Measurements from ENCODE around the gene NPSR1. TPM values are rescaled to one million over a fixed set of nuclear protein-coding genes. Genes with fewer than 3 reads are reported as not detected.
A peak's percentile ranks its signal among the peaks of the same experiment; 100 is the strongest.

Gene NPSR1
- polyA plus RNA-seq (2013, experiment 1 of 2): not detected
- not detected for polyA plus RNA-seq (2013, experiment 2 of 2)

DNA sequence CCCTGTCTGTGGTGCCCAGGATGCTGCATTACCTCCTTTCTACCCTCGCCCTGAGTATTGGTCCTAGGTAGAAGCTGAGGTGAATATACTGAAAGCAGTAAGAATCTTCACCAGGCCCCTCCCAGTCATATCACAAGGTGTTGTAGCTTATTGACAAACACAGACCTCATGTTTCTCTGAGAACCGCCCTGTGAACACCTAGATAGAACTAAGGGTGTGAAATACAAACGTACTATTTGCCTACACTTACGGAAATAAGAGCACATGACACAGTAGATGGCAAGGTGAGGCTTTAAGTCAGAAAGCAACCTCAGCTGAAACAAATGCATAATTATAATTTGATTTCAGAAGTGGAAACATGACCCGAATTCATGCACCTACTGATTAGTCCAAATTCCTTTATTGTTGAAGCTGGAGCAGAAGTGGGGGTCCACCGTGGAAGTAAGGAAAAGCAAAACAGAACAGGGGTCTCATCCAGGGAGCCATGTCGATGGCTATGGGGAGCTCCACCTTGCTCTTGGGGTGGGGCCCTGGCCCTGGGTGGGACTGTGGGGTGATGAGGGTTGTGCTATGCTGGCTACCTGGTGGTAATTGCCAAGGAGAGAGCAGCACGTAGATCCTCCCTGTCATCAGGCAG lies at the start of gene NPSR1:
Gene NPSR1, plus strand, starts transcription at position 587 of the 637 bp plus-strand sequence. CDS start 195 bp downstream, outside the sequence.
- H3K4me3 ChIP-seq (ENCODE audit: insufficient read depth in 1 of 2, low read depth in 1 of 2, low read length in 2 of 2): no peak within 1 kb of the TSS
- H2BK15ac ChIP-seq (ENCODE audit: low read depth, poor library complexity, severe bottlenecking): no peak within 1 kb of the TSS
- no peaks in the 10 kb centered on the region for H3K9me3 ChIP-seq (ENCODE audit: control insufficient read depth, low read length)
- H2BK120ac ChIP-seq (ENCODE audit: low read depth, low read length): no peak within 1 kb of the TSS
- H2BK5ac ChIP-seq (ENCODE audit: low read depth, low read length, poor library complexity, severe bottlenecking): no peak within 1 kb of the TSS
- peaks cover 3 to 10% of the 10 kb centered on the region in 2 experiments for H3K27me3 ChIP-seq (ENCODE audit: control insufficient read depth in 1 of 2, insufficient read depth in 1 of 2, low read length in 2 of 2)
- 70% methylated on average over 8 of the region's 8 CpGs for WGBS
- no peaks in the 10 kb centered on the region for H3K36me3 ChIP-seq (ENCODE audit: control insufficient read depth in 1 of 2, insufficient read depth in 2 of 2, low read depth in 1 of 2, low read length in 2 of 2)
- no peak within 1 kb of the TSS for H3K14ac ChIP-seq (ENCODE audit: low read length in 2 of 2)
- no peak within 1 kb of the TSS for H2AK5ac ChIP-seq (ENCODE audit: low read length, severe bottlenecking)
- H2AFZ ChIP-seq (ENCODE audit: low read depth, low read length): no peak within 1 kb of the TSS
- no peak within 1 kb of the TSS for H3K23ac ChIP-seq (ENCODE audit: low read length in 2 of 2)
- DNase-seq: no peak
- peaks cover 3% of the 10 kb centered on the region for H3K4me1 ChIP-seq (ENCODE audit: control insufficient read depth, insufficient read depth, low read depth, low read length)
- H3K27ac ChIP-seq (ENCODE audit: low read length, poor library complexity, severe bottlenecking): no peak within 1 kb of the TSS
- H4K91ac ChIP-seq (ENCODE audit: low read length): no peak within 1 kb of the TSS
- no peak within 1 kb of the TSS for H3K4me2 ChIP-seq (ENCODE audit: low read length, poor library complexity, severe bottlenecking)
- H2BK12ac ChIP-seq (ENCODE audit: low read length in 2 of 2): no peak within 1 kb of the TSS
- H4K8ac ChIP-seq (ENCODE audit: low read length): no peak within 1 kb of the TSS
- H3K18ac ChIP-seq (ENCODE audit: low read depth in 1 of 2, low read length in 2 of 2): no peak within 1 kb of the TSS
- no peak within 1 kb of the TSS for H3K9ac ChIP-seq (ENCODE audit: low read length)
- no peaks in the 10 kb centered on the region for H3K79me1 ChIP-seq (replicated peaks; ENCODE audit: low read length, poor library complexity, severe bottlenecking)
- H3K4ac ChIP-seq (ENCODE audit: low read depth in 1 of 2, low read length in 2 of 2): no peak within 1 kb of the TSS

DNA sequence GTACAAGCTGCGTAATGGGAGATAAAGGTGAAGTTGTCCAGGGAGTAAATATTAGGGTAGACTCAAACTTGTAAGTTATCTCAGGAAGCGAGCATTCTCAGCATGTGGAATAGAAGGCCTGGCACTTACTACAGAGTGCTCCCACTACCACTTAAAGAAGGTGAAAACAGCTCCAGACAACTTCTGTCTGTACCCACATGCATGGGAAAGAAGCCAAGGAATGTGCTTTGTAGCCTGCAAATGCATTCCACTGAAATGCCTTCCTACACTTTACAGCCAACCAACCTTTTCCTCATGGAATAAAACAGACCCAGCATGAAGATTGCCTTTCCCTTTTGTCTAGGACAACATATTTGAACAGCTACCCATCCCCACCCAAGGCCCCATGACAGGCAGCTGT lies 45.4 kb upstream of the NPSR1 start:
- no peak overlapping the region for H3K4ac ChIP-seq (ENCODE audit: low read depth in 1 of 2, low read length in 2 of 2)
- WGBS: 62% methylated on average over 2 of the region's 2 CpGs
- H3K27me3 ChIP-seq (ENCODE audit: control insufficient read depth in 1 of 2, insufficient read depth in 1 of 2, low read length in 2 of 2): no peaks in the 10 kb centered on the region
- peak overlapping the region; percentile 19 for H3K27ac ChIP-seq (ENCODE audit: low read length, poor library complexity, severe bottlenecking)
- no peaks in the 10 kb centered on the region for H3K36me3 ChIP-seq (ENCODE audit: control insufficient read depth in 1 of 2, insufficient read depth in 2 of 2, low read depth in 1 of 2, low read length in 2 of 2)
- H2AK5ac ChIP-seq (ENCODE audit: low read length, severe bottlenecking): no peak overlapping the region
- H3K4me2 ChIP-seq (ENCODE audit: low read length, poor library complexity, severe bottlenecking): no peak overlapping the region
- no peak overlapping the region for H4K91ac ChIP-seq (ENCODE audit: low read length)
- H2BK5ac ChIP-seq (ENCODE audit: low read depth, low read length, poor library complexity, severe bottlenecking): no peak overlapping the region
- no peak overlapping the region for H3K14ac ChIP-seq (ENCODE audit: low read length in 2 of 2)
- H2BK15ac ChIP-seq (ENCODE audit: low read depth, poor library complexity, severe bottlenecking): no peak overlapping the region
- H3K4me1 ChIP-seq (ENCODE audit: control insufficient read depth, insufficient read depth, low read depth, low read length): no peaks in the 10 kb centered on the region
- no peak overlapping the region for H3K4me3 ChIP-seq (ENCODE audit: insufficient read depth in 1 of 2, low read depth in 1 of 2, low read length in 2 of 2)
- H2AFZ ChIP-seq (ENCODE audit: low read depth, low read length): no peak overlapping the region
- H4K8ac ChIP-seq (ENCODE audit: low read length): no peak overlapping the region
- no peaks in the 10 kb centered on the region for H3K79me1 ChIP-seq (replicated peaks; ENCODE audit: low read length, poor library complexity, severe bottlenecking)
- no peak overlapping the region for H2BK120ac ChIP-seq (ENCODE audit: low read depth, low read length)
- H3K18ac ChIP-seq (ENCODE audit: low read depth in 1 of 2, low read length in 2 of 2): no peak overlapping the region
- no peak for DNase-seq
- H3K23ac ChIP-seq (ENCODE audit: low read length in 2 of 2): no peak overlapping the region
- H3K9ac ChIP-seq (ENCODE audit: low read length): no peak overlapping the region
- H3K9me3 ChIP-seq (ENCODE audit: control insufficient read depth, low read length): peaks cover 4% of the 10 kb centered on the region
- H2BK12ac ChIP-seq (ENCODE audit: low read length in 2 of 2): no peak overlapping the region

DNA sequence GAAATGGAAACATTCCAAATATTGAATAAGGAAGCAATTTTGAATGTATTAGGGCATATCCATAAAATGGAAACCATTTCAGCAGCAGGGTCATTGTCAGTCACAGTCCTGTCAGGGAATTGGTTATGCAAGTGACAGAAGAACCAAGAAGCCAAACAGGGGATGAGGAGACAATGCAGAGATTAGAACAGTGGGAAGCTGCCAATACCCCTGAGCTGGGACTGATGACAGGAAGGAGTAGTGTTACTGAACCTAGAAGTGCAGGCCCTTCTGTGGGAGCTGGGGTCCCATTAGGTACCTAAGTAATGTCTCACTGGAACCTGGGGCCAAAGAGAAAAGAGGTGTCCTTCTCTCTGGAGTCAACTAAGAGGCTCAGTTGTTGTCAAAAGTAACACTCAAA lies 37.6 kb upstream of the NPSR1 start:
- H4K8ac ChIP-seq (ENCODE audit: low read length): no peak overlapping the region
- H3K9me3 ChIP-seq (ENCODE audit: control insufficient read depth, low read length): peaks cover 2% of the 10 kb centered on the region

GRCh38 chr7:34622182-34622581 lies 35.8 kb upstream of the NPSR1 start:
- Histone ChIP-seq H3K4ac (ENCODE audit: low read depth in 1 of 2, low read length in 2 of 2) (no peak overlapping the region), H4K8ac (ENCODE audit: low read length) (no peak overlapping the region)
- 29% methylated on average over 2 of the region's 2 CpGs for WGBS

More for the DNA sequence above, 37.6 kb upstream of the NPSR1 start:
- H3K4me1 ChIP-seq (ENCODE audit: control insufficient read depth, insufficient read depth, low read depth, low read length): no peaks in the 10 kb centered on the region
- no peak overlapping the region for H3K9ac ChIP-seq (ENCODE audit: low read length)
- H3K18ac ChIP-seq (ENCODE audit: low read depth in 1 of 2, low read length in 2 of 2): no peak overlapping the region
- H2BK15ac ChIP-seq (ENCODE audit: low read depth, poor library complexity, severe bottlenecking): no peak overlapping the region
- no peak overlapping the region for H2BK5ac ChIP-seq (ENCODE audit: low read depth, low read length, poor library complexity, severe bottlenecking)
- no peak overlapping the region for H2AFZ ChIP-seq (ENCODE audit: low read depth, low read length)
- no peak overlapping the region for H4K91ac ChIP-seq (ENCODE audit: low read length)
- no peaks in the 10 kb centered on the region for H3K79me1 ChIP-seq (replicated peaks; ENCODE audit: low read length, poor library complexity, severe bottlenecking)
- no peak overlapping the region for H3K4ac ChIP-seq (ENCODE audit: low read depth in 1 of 2, low read length in 2 of 2)
- no peak overlapping the region for H3K4me3 ChIP-seq (ENCODE audit: insufficient read depth in 1 of 2, low read depth in 1 of 2, low read length in 2 of 2)
- no peak overlapping the region for H2BK120ac ChIP-seq (ENCODE audit: low read depth, low read length)
- no peaks in the 10 kb centered on the region for H3K36me3 ChIP-seq (ENCODE audit: control insufficient read depth in 1 of 2, insufficient read depth in 2 of 2, low read depth in 1 of 2, low read length in 2 of 2)
- no peak overlapping the region for H2BK12ac ChIP-seq (ENCODE audit: low read length in 2 of 2)
- H3K23ac ChIP-seq (ENCODE audit: low read length in 2 of 2): no peak overlapping the region
- no peak overlapping the region for H3K4me2 ChIP-seq (ENCODE audit: low read length, poor library complexity, severe bottlenecking)
- no peak overlapping the region for H3K14ac ChIP-seq (ENCODE audit: low read length in 2 of 2)
- no peak for DNase-seq
- H3K27me3 ChIP-seq (ENCODE audit: control insufficient read depth in 1 of 2, insufficient read depth in 1 of 2, low read length in 2 of 2): no peaks in the 10 kb centered on the region
- H3K27ac ChIP-seq (ENCODE audit: low read length, poor library complexity, severe bottlenecking): no peak overlapping the region
- no peak overlapping the region for H2AK5ac ChIP-seq (ENCODE audit: low read length, severe bottlenecking)

More at GRCh38 chr7:34622182-34622581, 35.8 kb upstream of the NPSR1 start:
- H3K27me3 ChIP-seq (ENCODE audit: control insufficient read depth in 1 of 2, insufficient read depth in 1 of 2, low read length in 2 of 2): no peaks in the 10 kb centered on the region
- H3K9me3 ChIP-seq (ENCODE audit: control insufficient read depth, low read length): no peaks in the 10 kb centered on the region
- no peak overlapping the region for H3K27ac ChIP-seq (ENCODE audit: low read length, poor library complexity, severe bottlenecking)
- H2AFZ ChIP-seq (ENCODE audit: low read depth, low read length): no peak overlapping the region
- no peak overlapping the region for H3K9ac ChIP-seq (ENCODE audit: low read length)
- H3K79me1 ChIP-seq (replicated peaks; ENCODE audit: low read length, poor library complexity, severe bottlenecking): no peaks in the 10 kb centered on the region
- no peak overlapping the region for H2BK120ac ChIP-seq (ENCODE audit: low read depth, low read length)
- H2BK5ac ChIP-seq (ENCODE audit: low read depth, low read length, poor library complexity, severe bottlenecking): no peak overlapping the region
- H3K18ac ChIP-seq (ENCODE audit: low read depth in 1 of 2, low read length in 2 of 2): no peak overlapping the region
- H3K4me1 ChIP-seq (ENCODE audit: control insufficient read depth, insufficient read depth, low read depth, low read length): no peaks in the 10 kb centered on the region
- H3K36me3 ChIP-seq (ENCODE audit: control insufficient read depth in 1 of 2, insufficient read depth in 2 of 2, low read depth in 1 of 2, low read length in 2 of 2): no peaks in the 10 kb centered on the region
- no peak for DNase-seq
- no peak overlapping the region for H3K23ac ChIP-seq (ENCODE audit: low read length in 2 of 2)
- H3K14ac ChIP-seq (ENCODE audit: low read length in 2 of 2): no peak overlapping the region
- no peak overlapping the region for H2BK12ac ChIP-seq (ENCODE audit: low read length in 2 of 2)
- H3K4me2 ChIP-seq (ENCODE audit: low read length, poor library complexity, severe bottlenecking): no peak overlapping the region
- no peak overlapping the region for H2BK15ac ChIP-seq (ENCODE audit: low read depth, poor library complexity, severe bottlenecking)
- no peak overlapping the region for H2AK5ac ChIP-seq (ENCODE audit: low read length, severe bottlenecking)
- no peak overlapping the region for H3K4me3 ChIP-seq (ENCODE audit: insufficient read depth in 1 of 2, low read depth in 1 of 2, low read length in 2 of 2)
- H4K91ac ChIP-seq (ENCODE audit: low read length): no peak overlapping the region
